Measurements from ENCODE around the gene ZNF211.

Gene ZNF211

GRCh38 chr19:57656346-57656745 lies 23.4 kb downstream of the ZNF211 start:
- no peak for DNase-seq (ENCODE audit: low spot score)

- peak; percentile 39 for DNase-seq (ENCODE audit: low spot score)
Measured at GRCh38 chr19:57664269-57665127, 31.5 kb downstream of the ZNF211 start.

- DNase-seq (ENCODE audit: low spot score) = no peak
Measured at GRCh38 chr19:57665261-57665806, 32.4 kb downstream of the ZNF211 start.

- no peak for DNase-seq (ENCODE audit: low spot score)
Measured at GRCh38 chr19:57667228-57667627, 34.3 kb downstream of the ZNF211 start.

- no peak for DNase-seq (ENCODE audit: low spot score)
Measured at GRCh38 chr19:57668635-57669034, 35.7 kb downstream of the ZNF211 start, which contains the start of gene ZSCAN4. Gene ZSCAN4, plus strand, starts transcription at chr19:57668935. Its CDS starts 7,211 bp downstream, at chr19:57676146.

GRCh38 chr19:57671124-57671895 lies 38.3 kb downstream of the ZNF211 start:
- no peak for DNase-seq (ENCODE audit: low spot score)

GRCh38 chr19:57672466-57672865 lies 39.5 kb downstream of the ZNF211 start:
- no peak for DNase-seq (ENCODE audit: low spot score)

- DNase-seq (ENCODE audit: low spot score) = no peak
Measured at GRCh38 chr19:57675881-57676280, 42.9 kb downstream of the ZNF211 start.

GRCh38 chr19:57682226-57682766 lies 49.3 kb downstream of the ZNF211 start:
- DNase-seq (ENCODE audit: low spot score) = no peak

GRCh38 chr19:57686727-57687126 lies 53.8 kb downstream of the ZNF211 start:
- no peak for DNase-seq (ENCODE audit: low spot score)

GRCh38 chr19:57687363-57688010 lies 54.5 kb downstream of the ZNF211 start:
- no peak for DNase-seq (ENCODE audit: low spot score)

- DNase-seq (ENCODE audit: low spot score) = no peak
Measured at GRCh38 chr19:57688011-57688763, 55.2 kb downstream of the ZNF211 start.

- no peak for DNase-seq (ENCODE audit: low spot score)
Measured at GRCh38 chr19:57689750-57690149, 56.8 kb downstream of the ZNF211 start.

Measured in SW480 (cell line).